Stimulated activated CD8-positive, alpha-beta memory T cell treated with anti-CD3 and anti-CD28 coated beads, Interleukin-12 subunit alpha, Interleukin-12 subunit beta, amount 100 ng/mL, for 24 hours (primary cell): Measurements from ENCODE around the gene UBE2R2.
A peak's percentile ranks its signal among the peaks of the same experiment; 100 is the strongest.

Source experiments
- DNase-seq: peaks from one replicate; pipeline ENCODE4 v3.0.0-alpha.2; 2020; ENCODE audit errors: extremely low read depth

The UBE2R2 gene

GRCh38 chr9:33884856-33885701 lies 68.1 kb downstream of the UBE2R2 start:
- no peak for DNase-seq

GRCh38 chr9:33885948-33886347 lies 69.0 kb downstream of the UBE2R2 start:
- no peak for DNase-seq

GRCh38 chr9:33893861-33894260 lies 76.9 kb downstream of the UBE2R2 start:
- DNase-seq: no peak

GRCh38 chr9:33894316-33894715 lies 77.4 kb downstream of the UBE2R2 start:
- DNase-seq: no peak

GRCh38 chr9:33903157-33903780 lies 86.3 kb downstream of the UBE2R2 start:
- no peak for DNase-seq

- no peak for DNase-seq
These were observed 88.2 kb downstream of the UBE2R2 start for GRCh38 chr9:33905137-33905536.

- no peak for DNase-seq
These were observed 89.8 kb downstream of the UBE2R2 start for GRCh38 chr9:33906769-33907168.

- DNase-seq: no peak
These were observed 90.4 kb downstream of the UBE2R2 start for GRCh38 chr9:33907347-33907746.

GRCh38 chr9:33908114-33908513 lies 91.2 kb downstream of the UBE2R2 start:
- no peak for DNase-seq

GRCh38 chr9:33908749-33909148 lies 91.8 kb downstream of the UBE2R2 start:
- no peak for DNase-seq

- DNase-seq: no peak
These were observed 96.6 kb downstream of the UBE2R2 start for GRCh38 chr9:33913541-33913940.

- DNase-seq: no peak
These were observed 98.1 kb downstream of the UBE2R2 start for GRCh38 chr9:33914887-33915628.

- DNase-seq: no peak
These were observed 100.1 kb downstream of the UBE2R2 start for GRCh38 chr9:33917036-33917435.

- no peak for DNase-seq
These were observed 102.4 kb downstream of the UBE2R2 start for GRCh38 chr9:33919276-33919897.

- DNase-seq: peak; percentile 5
These were observed 105.3 kb downstream of the UBE2R2 start for GRCh38 chr9:33921967-33922895.

- DNase-seq: no peak
These were observed 106.1 kb downstream of the UBE2R2 start for GRCh38 chr9:33923079-33923478.

- DNase-seq: no peak
These were observed 107.2 kb downstream of the UBE2R2 start for GRCh38 chr9:33923998-33924701.

GRCh38 chr9:33924978-33925797 lies 108.2 kb downstream of the UBE2R2 start:
- DNase-seq: no peak

- no peak for DNase-seq
These were observed 110.0 kb downstream of the UBE2R2 start for GRCh38 chr9:33926746-33927485.
